HUDEP-2 (cell line): ENCODE results near the gene DPYSL3.

Experiments
- DNase-seq, 76 experiments: peaks; one replicate each; lab custom pipeline; 2025; ENCODE audit not compliant: unreplicated experiment in 76 of 76; lab: John Stamatoyannopoulos, UW

Gene DPYSL3

DNA sequence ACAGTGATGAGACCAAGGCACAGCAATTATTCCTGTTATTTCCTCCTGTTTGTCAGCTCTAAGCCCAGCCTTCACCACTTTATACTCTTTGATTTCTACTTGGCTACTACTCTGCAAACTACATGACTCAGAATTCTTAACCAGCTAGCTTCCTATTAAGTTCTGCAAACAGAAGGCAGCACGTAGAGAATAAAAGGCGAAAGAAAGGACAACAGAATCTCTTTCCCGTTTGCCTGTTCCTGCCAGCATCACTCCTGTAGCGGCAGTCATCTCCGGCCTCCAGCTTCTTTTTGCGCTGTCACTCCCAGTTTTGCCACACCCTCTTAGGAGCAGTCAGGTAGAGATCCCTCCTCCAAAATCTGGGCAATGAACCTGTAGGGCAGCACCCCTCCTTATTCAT is 29.9 kb downstream of the DPYSL3 start:
- no peak for DNase-seq

DNA sequence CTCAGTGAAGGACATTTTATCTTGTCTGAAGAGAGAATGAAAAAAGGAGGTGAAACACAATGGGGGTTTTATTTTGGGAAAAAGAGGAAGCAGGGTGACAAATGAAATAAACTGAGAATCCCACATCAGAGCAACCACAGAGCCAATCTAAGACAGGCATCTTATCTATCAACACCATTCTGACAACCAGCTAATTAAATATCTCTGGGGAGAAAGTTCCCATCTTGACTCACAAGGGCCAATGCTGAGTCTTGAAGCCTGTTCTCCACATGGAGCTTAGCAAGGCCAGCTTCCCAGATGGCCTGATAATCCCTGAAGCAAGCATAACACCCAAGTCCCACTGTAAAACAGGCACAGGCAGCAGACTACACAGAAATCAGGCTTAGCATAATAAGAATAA is 30.4 kb downstream of the DPYSL3 start:
- no peak for DNase-seq

DNA sequence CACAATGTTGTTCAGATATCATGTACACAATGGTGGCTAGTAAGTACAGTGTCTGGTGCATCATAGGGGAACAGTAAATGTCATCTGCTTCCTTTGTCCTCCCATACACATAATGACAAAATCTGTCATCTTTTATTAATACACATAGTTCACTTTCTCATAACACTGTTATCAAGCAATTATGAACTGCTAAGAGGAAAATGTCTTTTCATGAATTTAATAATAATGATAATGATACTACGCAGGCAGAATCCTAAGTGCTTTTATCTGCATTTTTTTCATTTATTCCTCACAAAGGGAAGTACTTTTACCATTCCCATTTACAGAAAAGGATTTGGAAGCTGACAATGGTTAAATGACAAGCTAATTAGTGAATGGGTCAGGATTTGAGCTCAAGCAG is 35.7 kb downstream of the DPYSL3 start:
- DNase-seq, result no peak

DNA sequence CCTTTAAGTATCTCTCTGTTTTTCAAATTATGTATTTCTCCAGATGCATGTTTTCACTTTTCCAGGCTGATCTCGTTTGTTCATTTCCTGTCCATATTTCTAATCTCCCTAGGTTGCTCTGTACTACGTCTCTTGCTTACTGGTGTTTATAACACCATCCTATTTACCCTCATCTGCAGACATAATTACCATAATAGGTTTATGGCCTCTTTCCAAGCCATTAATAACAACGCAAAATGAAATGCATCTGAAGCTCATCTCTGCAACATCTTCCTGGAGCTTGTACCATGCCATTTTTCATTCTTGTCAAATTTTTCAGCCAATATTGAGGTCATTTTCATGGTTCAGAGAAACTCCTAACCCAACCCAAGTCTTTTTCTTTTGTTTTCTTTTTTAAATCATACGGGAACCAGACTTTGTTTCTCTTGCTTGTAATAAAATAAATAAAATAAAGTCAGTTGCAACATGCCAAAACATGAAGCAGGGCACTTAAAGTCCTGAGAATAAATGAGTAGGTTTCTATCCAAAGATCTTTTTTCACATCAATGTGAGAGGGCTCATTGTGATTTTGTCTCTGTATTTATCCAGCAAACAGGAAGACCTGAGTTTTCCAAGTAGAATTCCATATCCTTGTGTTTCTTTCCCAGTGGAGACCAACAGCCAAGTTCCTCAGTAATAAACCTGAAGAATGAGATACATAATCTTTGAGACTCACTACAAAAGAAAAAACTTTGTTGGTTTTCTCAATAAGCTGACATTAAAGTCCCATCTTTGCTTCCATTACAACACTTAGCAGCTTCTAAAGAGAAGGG is 37.0 kb downstream of the DPYSL3 start:
- no peak for DNase-seq

DNA sequence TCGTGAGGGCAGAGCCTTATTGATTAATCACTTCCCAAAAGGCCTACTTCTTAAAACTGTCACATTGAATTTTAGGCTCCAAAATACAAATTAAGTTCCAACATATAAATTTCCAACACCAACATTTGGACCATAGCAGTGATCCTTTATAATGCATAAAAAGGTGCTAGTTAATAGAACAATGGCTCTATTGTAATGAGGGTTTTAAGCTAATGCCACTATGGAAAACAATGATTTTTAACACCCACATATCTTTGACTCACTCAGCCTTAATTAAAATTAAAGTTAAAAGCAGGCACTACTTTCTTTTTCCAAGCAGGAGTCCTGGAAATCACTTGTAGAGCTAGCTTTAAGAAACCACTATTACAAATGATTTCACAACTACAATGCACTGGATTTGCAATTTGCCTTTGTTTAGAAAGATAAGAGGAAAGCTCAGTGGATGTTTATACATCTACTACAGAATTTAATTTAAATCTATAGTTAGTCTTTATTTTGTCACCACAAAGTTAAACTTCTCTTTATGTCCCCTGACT is 41.8 kb downstream of the DPYSL3 start:
- DNase-seq, result no peak

DNA sequence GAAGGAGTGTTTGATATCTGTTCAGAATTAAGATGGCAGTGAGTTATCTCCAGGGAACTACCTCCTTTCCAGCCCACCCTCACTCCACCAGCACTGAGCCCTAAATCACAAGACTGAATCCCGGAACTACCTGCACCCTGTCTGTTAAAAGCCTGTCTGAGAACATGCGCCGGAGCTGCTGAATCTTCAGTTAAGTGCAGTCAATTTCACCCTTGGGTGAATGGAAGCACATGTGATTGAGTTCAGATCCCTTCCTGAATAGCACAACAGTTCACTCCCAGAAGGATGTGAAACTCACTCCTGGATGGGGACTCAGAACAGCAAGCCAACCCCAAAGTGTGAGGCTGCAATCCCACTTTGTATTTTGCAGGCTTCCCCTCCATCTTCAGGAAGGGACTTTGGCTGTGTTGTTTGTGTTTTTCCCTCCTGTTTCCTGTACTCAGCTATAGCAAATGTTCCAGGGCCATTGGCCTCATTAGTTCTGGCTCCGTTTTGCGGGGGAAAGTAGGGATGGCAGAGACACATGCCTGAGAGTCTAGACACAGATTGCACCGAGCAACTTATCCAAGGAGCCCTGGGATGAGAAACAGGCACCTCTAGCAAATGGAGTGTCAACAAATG is 43.4 kb downstream of the DPYSL3 start:
- no peak for DNase-seq

DNA sequence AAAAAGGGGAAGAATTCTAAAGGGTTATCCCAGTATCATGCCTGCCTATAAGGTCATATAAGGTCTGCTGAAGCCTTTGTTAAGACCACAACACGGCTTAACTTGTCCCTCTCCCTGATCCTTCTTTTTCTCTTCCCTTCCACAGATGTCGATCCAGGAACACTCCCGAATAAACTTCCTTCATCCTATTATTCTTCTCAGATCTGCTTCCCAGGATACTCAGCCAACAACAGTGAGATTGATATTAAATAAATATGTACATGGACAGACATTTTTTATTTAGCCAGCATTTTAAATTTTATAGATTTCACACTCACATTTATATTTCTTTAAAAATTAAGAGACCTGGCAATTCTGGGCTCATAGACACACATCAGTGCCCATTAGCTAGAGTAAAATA is 44.1 kb downstream of the DPYSL3 start:
- no peak for DNase-seq

- peak in 7 of 76 experiments; percentile 4 to 34 (median 16) for DNase-seq
Observed at GRCh38 chr5:147464211-147464610, 45.7 kb downstream of the DPYSL3 start.

GRCh38 chr5:147461915-147462314 is 48.0 kb downstream of the DPYSL3 start:
- DNase-seq, result no peak

- DNase-seq, result no peak
Observed at GRCh38 chr5:147460380-147460779, 49.5 kb downstream of the DPYSL3 start.

GRCh38 chr5:147458581-147458980 is 51.3 kb downstream of the DPYSL3 start:
- no peak for DNase-seq

DNA sequence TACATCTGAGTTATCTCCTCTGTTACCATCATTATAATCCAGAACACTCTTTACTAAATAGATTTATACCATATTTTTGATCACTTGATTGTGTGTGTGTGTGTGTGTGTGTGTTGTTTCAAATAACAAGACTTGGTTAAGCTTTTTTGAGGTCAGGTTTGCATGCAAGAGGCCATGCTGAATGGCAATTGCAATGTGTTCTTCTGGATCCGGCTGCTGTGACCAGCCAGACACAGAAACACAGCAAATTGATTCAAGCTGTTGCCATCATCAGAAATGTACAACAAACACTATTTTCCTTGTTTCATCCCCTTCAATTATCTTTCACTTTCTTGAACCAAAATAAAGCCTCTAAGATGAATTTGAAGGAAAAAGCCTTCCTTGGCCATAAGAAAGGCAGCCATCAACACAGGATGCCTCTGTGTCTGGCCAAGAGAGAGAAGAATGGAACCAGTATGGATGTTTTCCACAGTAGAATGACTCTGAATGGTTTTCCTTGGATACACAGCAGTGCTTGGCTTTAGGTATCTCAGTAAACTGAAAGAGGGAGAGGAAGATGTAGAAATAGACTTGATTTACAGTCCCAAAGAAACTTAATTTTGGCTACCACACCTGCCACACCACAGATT is 53.9 kb downstream of the DPYSL3 start:
- no peak for DNase-seq

GRCh38 chr5:147454996-147455677 is 54.7 kb downstream of the DPYSL3 start:
- DNase-seq, result no peak

DNA sequence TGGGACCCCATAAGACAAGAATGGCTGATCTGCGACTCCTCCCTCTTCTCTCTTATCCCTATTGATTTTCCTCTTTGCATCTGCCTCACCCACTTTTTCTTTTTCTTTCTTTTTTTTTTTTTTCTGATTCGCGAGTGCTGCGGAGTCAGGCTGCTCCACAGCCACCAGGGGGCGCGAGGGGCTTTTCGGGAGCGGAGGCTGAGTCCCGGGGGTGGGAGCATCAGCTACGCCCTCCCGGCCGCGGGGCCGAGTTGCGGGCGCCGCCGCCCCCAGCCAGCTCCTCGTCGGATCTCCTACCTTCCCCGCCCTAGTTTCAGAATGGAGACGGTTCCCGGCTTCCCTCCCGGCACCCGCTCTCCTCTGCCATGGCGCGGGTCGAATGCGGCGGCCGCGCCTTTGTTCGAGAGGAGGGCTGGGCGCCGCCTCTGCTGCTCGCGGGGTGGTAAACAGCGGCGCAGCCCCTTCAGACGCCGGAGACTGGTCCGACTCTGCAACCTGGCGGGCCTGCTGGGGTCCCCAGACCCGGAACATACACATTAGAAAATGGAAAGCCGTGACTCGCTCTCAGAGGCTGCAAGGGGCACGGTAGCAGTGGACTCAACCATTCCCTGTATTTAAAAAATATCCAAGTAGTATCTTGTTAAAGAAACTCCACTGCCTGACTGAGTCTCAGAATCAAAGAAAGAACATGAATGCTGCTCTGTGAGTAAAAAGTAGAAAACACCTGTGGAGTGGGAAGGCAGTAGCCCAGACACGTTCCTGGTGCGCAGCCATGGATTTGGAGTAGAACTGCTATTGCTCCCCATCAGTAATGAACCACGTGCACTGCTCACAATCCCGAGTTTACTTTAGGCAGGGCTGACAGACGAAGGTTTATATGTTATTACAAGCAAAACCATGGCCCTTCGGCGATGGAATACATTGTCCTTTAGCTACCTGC is 55.7 kb downstream of the DPYSL3 start:
- peak in 55 of 76 experiments; percentile 2 to 72 (median 38) for DNase-seq

DNA sequence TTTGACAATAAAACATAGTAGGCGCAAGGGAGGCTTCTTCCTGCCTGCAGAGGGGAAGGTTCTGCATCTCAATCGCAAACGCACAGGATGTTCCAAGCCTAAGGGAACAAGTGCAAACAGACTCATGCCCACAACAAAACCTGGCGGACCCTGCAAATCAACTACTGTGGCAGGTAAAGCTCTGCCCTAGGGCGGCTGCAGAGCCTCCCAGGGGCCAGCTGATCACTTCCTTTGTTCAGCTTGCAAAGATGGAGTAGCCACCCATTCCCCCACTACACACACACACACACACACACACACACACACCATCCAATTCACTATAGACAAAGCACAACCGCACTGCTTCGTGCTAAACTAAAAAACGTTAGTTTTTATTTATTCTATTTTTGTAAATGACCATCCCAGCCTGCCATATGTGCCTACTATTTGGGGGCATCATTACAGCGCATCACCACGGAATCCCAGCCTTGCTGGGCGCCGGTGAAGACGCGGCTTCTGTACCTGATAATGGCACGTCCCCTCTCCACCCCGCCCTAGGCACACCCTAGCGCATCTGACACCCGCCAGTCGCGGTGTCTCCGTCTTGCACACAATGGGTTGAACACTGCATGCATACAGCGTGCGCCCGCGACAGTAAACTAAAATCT is 57.6 kb downstream of the DPYSL3 start:
- no peak for DNase-seq

- DNase-seq, result no peak
Observed at GRCh38 chr5:147451193-147451592, 58.7 kb downstream of the DPYSL3 start.

- no peak for DNase-seq
Observed at GRCh38 chr5:147450606-147451005, 59.3 kb downstream of the DPYSL3 start.

GRCh38 chr5:147448766-147449165 is 61.1 kb downstream of the DPYSL3 start:
- no peak for DNase-seq

DNA sequence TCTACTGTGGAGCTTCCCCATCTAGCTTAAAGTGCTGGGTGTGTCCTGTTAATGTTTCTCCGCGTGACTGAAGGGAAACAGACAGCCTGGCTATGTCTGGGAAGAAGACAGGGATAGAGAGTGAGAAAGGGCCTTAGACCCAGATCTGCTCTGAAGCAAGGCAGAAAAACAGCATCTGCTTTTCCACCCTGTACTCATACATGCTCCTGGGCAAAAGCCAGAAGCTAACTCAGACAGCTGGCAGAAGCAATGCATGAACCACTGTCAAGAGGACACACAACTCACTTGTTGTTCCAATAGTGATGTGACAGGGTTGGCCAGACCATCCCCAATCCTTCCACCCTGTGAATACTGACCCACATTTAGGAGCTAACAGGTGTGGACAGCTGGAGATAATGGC is 63.3 kb downstream of the DPYSL3 start:
- no peak for DNase-seq
